AG04450 (cell line): Measurements from ENCODE around the gene AKAP6. TPM values are rescaled to one million over a fixed set of nuclear protein-coding genes. Genes with fewer than 3 reads are reported as not detected.

Experiments
- CTCF ChIA-PET: fragments of 300-600, 350-600 bp; formaldehyde crosslinking; extraction: SDS; loops from one replicate; lab custom pipeline; 2022; ENCODE audit warnings: antibody characterized with exemption, inconsistent platforms; lab: Charles Lee
- POLR2A ChIA-PET: fragments of 350-600 bp; formaldehyde crosslinking; extraction: SDS; loops from one replicate; lab custom pipeline; 2021; ENCODE audit warnings: antibody characterized with exemption, inconsistent platforms; lab: Yijun Ruan, JAX
- DNase-seq: peaks from one replicate; pipeline ENCODE4 v3.0.0-alpha.2; 2011; ENCODE audit warnings: low read depth, low spot score
- H3K27ac ChIP-seq: one replicate; pipeline ENCODE4 v1.5.1; 2012; ENCODE audit warnings: low read depth, low read length, control low read depth
- H3K27me3 ChIP-seq: one replicate; pipeline ENCODE4 v1.6.0; 2012; ENCODE audit warnings: low read length; ENCODE audit not compliant: control insufficient read depth, insufficient read depth
- H3K4me3 ChIP-seq: 2 replicates; pipeline ENCODE4 v1.5.1; 2011; ENCODE audit warnings: mild to moderate bottlenecking, low read depth, low read length, control low read depth
- H3K9me3 ChIP-seq: 2 replicates; pipeline ENCODE4 v1.5.1; 2012; ENCODE audit warnings: low read length; ENCODE audit not compliant: control insufficient read depth, insufficient read depth
- CTCF ChIP-seq: IDR thresholded peaks from 2 replicates; pipeline ENCODE4 v1.5.1; 2011; ENCODE audit warnings: low read depth, low read length, control low read depth, inconsistent platforms
- polyA plus RNA-seq: library from polyadenylated mRNA; depleted of rRNA; stranded (reverse); fragments of >200 nt; gene quantifications from 2 replicates; pipeline ENCODE4 v1.2.3, GENCODE V29; 2011

AKAP6 gene
- polyA plus RNA-seq, 1 experiment: 0.78 TPM

GRCh38 chr14:32349322-32349721 lies 20.2 kb downstream of the AKAP6 start:
- ChIA-PET POLR2A (no interaction called here), CTCF (no interaction called here)
- H3K9me3 ChIP-seq: no peaks in the 10 kb centered on the region
- no peak overlapping the region for H3K4me3 ChIP-seq
- DNase-seq: no peak
- H3K27me3 ChIP-seq: no peaks in the 10 kb centered on the region
- H3K27ac ChIP-seq: no peak overlapping the region
- TF ChIP-seq CTCF: no peak

GRCh38 chr14:32350020-32350419 lies 20.9 kb downstream of the AKAP6 start:
- no peak for DNase-seq
- H3K27ac ChIP-seq: no peak overlapping the region
- no peaks in the 10 kb centered on the region for H3K27me3 ChIP-seq
- no peak for TF ChIP-seq CTCF
- ChIA-PET CTCF (no interaction called here), POLR2A (no interaction called here)
- H3K9me3 ChIP-seq: no peaks in the 10 kb centered on the region
- no peak overlapping the region for H3K4me3 ChIP-seq

- Histone ChIP-seq H3K27ac (no peak overlapping the region), H3K4me3 (no peak overlapping the region), H3K9me3 (no peaks in the 10 kb centered on the region), H3K27me3 (no peaks in the 10 kb centered on the region)
- no peak for TF ChIP-seq CTCF
- ChIA-PET CTCF (no interaction called here), POLR2A (no interaction called here)
- no peak for DNase-seq
These were observed 23.5 kb downstream of the AKAP6 start for GRCh38 chr14:32352631-32353030.

GRCh38 chr14:32354716-32355115 lies 25.6 kb downstream of the AKAP6 start:
- Histone ChIP-seq H3K9me3 (no peaks in the 10 kb centered on the region), H3K27me3 (no peaks in the 10 kb centered on the region), H3K4me3 (no peak overlapping the region), H3K27ac (no peak overlapping the region)
- no peak for TF ChIP-seq CTCF
- DNase-seq: no peak
- POLR2A ChIA-PET: no interaction called here
- CTCF ChIA-PET: interaction anchor here (1.0 kb wide), 1 partner anchor 100 kb away, joined by 3 read pairs; no protein-coding TSS in a partner anchor

- TF ChIP-seq CTCF: no peak
- Histone ChIP-seq H3K27me3 (peaks cover 2% of the 10 kb centered on the region), H3K27ac (no peak overlapping the region), H3K4me3 (no peak overlapping the region), H3K9me3 (no peaks in the 10 kb centered on the region)
- DNase-seq: no peak
- ChIA-PET POLR2A (no interaction called here), CTCF (no interaction called here)
These were observed 29.7 kb downstream of the AKAP6 start for GRCh38 chr14:32358781-32359180.
